Stimulated activated CD4-positive, alpha-beta T cell treated with anti-CD3 and anti-CD28 coated beads, Interleukin-15, amount 100 ng/mL, for 48 hours (primary cell): ENCODE results near the gene PRODH.
"Not testable (repeated sequence)": the region's sequence is repeated elsewhere in the genome, so short reads cannot be mapped to it uniquely, and the experiment has no call there.

Source experiments
- DNase-seq, 2 donors: peaks; one replicate each; pipeline ENCODE4 v3.0.0-alpha.2; 2020; ENCODE audit warnings: low read depth in 2 of 2

Gene PRODH

DNA sequence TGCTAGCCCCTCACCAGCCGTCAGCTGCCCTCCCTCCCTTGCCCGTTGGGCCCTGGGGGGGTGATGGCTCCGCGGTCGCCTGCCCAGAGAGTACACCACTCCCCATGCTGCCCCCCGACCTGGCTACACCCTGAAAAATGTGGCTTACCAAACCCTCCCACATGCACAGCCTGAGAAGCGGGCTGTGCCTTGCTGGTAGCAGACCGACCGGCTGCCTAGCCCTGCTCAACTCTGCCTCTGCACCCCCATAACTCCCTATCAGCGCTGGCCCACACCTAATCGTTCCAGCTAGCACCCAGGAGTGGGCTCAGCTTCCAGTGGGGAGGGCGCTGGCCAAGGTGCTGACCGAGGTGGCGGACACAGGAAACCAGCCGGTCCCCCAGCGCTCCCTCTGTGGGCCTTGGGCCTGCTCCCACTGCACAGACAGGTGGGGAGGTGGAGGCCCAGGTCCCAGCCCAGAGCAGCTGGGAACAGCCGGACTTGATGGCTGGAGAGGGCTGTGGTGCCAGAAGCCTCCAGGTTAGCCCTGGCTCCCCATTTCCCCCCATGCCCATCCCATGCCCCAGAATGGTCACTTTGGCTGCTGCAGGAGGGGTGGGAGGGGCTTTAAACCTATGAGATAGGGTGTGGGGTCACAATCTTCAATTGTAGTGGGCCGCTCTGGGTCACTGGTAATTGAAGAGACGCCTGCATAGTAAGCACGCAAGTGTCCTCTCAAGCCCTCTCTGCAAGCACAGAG lies 32.1 kb upstream of the PRODH start:
- no peak for DNase-seq

- DNase-seq, result not testable (repeated sequence)
Observed at GRCh38 chr22:18967391-18968010, 31.4 kb upstream of the PRODH start.

DNA sequence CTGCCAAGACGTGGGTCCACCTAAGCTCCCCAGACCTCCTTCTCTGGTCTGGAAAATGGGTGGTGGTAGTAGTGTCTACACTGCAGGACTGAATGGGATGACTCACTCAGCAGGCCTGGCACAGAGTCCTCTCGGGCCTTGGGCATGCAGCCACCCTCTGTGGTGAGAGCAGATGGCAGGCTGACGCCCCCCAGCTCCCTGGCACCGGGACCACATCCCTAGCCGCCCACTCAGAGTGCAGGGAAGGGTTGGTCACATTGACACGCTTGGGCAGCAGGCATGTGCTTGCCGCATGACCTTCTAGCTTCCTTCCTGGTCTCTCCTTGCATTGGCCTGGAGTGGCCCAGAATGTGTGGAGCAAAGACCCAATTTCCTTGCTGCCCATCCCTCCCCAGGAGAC lies 30.7 kb upstream of the PRODH start:
- no peak for DNase-seq

- no peak for DNase-seq
Observed at GRCh38 chr22:18965526-18966421, 29.7 kb upstream of the PRODH start.

- DNase-seq, result not testable (repeated sequence)
Observed at GRCh38 chr22:18964501-18965265, 28.6 kb upstream of the PRODH start.

- DNase-seq, result not testable (repeated sequence)
Observed at GRCh38 chr22:18964051-18964450, 28.0 kb upstream of the PRODH start.

DNA sequence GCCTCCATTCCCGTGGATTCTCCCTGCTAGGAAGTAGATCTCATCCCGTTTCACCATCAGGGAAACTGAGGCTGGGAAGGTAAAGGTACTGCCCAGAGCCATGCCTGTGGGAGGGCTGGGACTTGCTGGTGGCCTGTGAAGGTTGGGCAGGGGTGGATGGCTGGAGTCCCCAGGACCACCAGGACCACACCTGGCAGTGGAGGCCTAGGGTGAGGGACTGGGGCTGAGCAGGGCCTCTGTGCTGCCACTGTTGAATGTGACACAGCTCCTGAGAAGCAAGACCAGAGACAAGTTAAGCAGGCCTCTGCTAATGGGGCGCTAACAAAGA lies 26.2 kb upstream of the PRODH start:
- DNase-seq, result no peak

DNA sequence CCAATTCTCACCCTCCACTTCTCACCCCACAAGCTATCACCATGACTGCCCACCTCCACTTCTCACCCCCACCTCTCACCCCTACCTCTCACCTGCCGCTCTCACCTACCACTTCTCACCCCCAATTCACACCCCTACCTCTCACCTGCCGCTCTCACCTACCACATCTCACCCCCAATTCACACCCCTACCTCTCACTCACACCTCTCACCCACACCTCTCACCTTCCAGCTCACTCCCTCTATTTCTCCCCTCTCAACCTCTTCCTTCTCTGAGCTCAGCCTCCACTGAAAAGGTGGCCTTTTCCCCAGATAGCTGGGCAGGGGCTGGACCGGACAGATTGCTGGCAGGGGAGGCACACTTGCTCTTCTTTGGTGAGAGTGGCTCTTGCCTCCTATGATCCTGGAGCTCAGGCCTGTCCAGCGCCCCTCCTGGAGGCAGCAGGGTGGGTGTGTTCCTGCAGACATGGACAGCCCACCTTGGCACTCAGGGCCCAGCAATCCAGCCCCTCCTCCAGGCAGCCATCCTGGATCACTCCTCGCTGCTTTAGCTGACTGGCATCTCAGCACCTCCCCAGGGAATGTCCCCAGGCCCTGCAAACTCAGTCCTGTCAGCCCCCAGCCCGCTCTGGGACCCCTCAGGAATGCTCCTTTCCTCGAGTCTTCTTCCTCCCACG lies 25.7 kb upstream of the PRODH start:
- DNase-seq, result not testable (repeated sequence)

DNA sequence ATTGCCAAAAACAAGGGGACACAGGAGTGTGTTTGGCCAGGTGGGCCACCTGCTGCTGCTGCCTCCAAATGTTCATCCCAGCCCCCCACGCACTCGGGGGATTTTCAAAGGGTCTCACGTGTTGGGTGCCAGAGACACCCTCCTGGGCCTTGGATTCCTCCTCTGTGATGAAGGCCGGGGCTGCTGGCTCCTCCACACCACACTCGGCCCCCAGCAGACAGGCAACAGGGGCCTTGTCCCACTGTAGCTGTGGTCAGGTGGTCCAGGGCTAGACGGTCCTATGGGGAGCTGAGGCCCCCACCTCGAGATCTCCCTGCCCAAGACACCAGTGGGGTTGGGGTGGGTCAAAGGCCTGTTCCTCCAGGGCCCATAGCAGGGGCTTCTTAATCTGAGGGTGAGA lies 25.1 kb upstream of the PRODH start:
- not testable (repeated sequence) for DNase-seq

DNA sequence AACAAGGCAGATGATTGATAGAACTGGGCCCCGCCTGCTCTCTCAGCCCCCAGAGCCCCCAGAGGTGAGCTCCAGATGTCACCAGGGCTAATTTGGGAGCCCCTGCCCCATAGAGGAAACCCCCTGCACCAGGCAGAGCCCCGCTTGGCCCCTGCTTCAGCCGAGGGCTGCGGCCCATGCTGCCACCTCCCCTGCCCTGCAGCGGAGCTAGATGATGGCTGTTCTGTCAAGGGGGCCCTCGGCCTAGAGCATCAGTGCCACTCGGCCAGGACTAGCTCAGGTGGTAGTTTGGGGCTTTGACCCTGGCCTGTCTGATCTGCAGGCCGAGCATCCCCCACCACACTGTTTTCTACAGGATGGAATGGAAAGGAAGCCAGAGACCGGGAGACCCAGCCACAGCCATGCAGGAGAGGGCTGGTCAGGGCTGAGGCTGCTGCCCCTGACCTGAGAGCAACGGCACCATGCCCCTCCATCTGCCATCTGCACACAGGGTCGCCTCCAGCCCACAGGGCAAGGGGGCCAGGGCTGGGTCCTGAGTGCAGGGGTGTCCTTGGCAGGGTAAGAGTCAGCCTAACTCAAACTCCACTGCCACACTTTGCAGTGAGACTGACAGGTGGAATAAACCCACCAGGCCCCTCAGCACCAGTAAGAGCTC lies 24.2 kb upstream of the PRODH start:
- not testable (repeated sequence) for DNase-seq

- not testable (repeated sequence) for DNase-seq
Observed at GRCh38 chr22:18959741-18960140, 23.6 kb upstream of the PRODH start.

DNA sequence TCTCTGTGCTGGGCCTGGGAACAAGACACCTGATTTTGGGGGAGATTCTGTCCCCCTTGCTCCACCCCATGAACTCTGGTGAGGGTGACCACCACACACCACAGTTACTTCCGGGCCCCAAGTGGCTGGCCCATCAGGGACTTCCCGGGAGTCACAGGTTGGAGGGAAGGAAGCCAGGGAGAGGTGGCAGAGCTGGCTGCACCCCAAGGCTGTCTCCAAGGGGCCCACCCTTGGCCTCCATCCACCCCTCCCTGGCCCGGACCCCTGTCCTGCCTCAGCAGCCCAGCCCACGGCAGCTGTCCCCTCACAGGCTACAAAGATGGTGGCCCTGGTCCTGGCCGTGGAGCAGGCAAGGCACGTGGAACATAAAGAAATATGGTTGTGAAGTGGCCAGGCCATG lies 23.2 kb upstream of the PRODH start:
- DNase-seq, result not testable (repeated sequence)

DNA sequence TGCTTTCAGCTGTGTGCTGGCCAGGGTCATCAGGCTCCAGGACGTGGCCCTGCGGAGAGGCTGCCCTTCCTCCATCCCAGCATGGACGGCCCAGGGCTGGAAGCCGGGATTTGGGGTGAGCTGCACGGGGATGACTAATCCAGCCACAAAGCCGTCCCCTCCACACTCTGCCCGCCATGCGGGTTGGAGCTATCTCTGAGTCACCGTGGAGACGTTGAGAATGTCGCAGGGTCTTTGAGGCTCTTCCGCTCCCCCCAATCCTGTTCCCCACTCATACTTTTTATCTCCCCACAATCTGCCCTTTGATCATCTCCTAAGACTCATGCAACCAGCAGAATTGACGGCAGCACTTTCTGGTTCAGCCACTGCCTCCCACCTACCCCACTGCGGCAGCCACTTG lies 22.6 kb upstream of the PRODH start:
- not testable (repeated sequence) for DNase-seq

- not testable (repeated sequence) for DNase-seq
Observed at GRCh38 chr22:18958321-18958705, 22.2 kb upstream of the PRODH start.

DNA sequence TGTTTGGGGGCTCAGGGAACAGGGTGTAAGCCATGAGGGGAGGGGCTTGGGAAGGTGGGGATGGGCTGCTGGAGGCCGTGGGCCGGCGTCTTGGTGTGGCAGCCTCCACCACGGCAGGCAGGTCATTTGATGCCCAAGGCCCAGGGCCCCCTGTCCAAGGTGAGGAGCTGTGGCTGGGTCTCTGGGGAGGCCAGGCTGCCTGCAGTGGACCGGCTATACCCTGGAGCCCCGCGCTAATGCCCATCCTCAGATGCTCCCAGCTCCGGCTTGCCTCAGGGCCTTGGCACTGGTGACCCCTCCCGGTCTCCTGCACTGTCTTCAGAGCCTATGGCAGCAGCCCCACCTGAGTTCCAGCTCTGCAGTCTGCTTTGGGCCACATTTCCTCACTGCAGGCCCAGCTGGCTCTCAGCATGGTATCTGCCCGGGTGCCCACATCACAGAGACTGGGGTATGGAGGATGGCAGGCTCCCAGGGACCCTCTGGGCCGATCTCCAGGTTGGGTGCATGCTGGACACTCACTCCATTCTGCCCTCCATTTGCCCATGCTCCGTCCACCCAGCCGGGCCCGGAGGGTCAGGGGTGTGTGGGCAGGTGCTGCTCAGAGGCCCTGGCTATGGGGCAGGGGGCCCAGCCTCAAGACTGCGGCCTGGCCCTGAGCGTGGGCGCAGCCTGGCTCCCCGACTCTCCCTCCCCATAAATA lies 21.7 kb upstream of the PRODH start:
- not testable (repeated sequence) for DNase-seq

DNA sequence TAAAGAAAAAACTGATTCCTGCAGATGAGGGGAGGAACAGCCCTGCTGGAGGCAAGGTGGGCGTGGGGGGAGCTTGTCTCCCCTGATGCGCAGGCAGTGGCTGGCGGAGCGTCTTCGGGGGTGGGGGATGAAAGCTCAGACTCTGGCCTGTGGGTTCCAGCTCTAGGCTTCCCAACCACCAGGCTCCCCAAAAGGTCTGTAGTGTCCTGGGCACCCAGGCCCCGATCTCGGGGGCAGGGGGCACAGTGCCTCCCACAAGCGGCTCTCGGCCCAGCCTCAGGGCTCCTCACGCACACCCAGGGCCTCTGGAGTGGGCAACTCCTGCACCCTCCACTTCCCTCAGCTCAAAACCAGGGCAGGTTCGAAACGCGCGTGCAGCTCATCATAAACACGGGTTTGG lies 20.9 kb upstream of the PRODH start:
- DNase-seq, result not testable (repeated sequence)

DNA sequence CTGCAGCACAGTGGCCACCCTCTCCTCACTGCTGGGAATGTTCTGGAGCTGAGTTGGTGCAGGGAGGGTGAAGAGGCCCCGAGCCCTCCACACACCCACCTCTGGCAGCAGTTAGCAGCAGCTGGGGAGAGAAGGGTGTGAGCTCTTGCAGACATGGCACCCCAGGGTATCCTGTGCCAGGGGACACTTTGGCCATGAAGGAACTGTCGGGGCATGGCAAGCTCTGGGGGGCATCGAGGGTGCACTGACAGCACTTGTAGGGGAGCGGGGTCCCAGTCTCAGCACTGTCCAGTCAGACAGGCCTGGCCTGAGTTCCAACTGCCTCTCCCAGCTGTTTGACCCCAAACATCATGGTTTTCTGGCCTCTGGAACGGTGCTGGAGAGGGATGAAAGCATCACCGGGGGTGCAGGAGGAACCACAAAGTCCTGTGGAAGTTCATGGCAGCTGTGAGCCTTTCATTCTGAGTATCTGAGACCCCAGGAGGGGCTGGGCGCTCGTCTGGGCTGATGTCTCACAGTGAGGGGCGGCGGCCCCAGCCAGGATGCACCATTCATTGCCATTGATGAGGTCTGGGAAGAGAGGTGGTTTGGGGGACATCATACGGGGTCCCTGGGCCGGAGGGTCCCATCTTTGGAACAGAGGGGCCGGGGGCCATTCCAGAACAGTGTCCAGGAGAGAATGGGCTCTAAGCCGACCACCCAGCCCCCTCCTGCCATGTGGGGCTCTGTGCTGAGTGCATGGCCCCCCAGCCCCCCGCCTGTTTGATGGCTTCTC lies 20.2 kb upstream of the PRODH start:
- not testable (repeated sequence) for DNase-seq

- DNase-seq, result no peak
Observed at GRCh38 chr22:18955696-18956095, 19.6 kb upstream of the PRODH start.

- DNase-seq, result no peak
Observed at GRCh38 chr22:18954990-18955571, 19.0 kb upstream of the PRODH start.
